Measurements from ENCODE around the gene HELT. TPM values are rescaled to one million over a fixed set of nuclear protein-coding genes. Genes with fewer than 3 reads are reported as not detected.
"Not testable (repeated sequence)": the region's sequence is repeated elsewhere in the genome, so short reads cannot be mapped to it uniquely, and the experiment has no call there.

Gene HELT
- total RNA-seq, result not detected

- Histone ChIP-seq H3K9me3 (ENCODE audit: low read depth, low read length) (no peaks in the 10 kb centered on the region), H3K27me3 (ENCODE audit: insufficient read depth, low read length) (peaks cover 96% of the 10 kb centered on the region), H3K4me1 (ENCODE audit: insufficient read depth, low read length) (no peaks in the 10 kb centered on the region), H3K4me3 (ENCODE audit: low read length) (no peak within 1 kb of the TSS)
Observed at GRCh38 chr4:185017964-185018772, at the start of gene HELT. Gene HELT, plus strand, starts transcription at chr4:185018490. Its CDS starts 439 bp downstream, at chr4:185018929.

- Histone ChIP-seq H3K9me3 (ENCODE audit: low read depth, low read length) (no peaks in the 10 kb centered on the region), H3K4me3 (ENCODE audit: low read length) (no peak overlapping the region), H3K4me1 (ENCODE audit: insufficient read depth, low read length) (peaks cover 7% of the 10 kb centered on the region), H3K27me3 (ENCODE audit: insufficient read depth, low read length) (no peaks in the 10 kb centered on the region)
Observed at GRCh38 chr4:184968784-184969201, 49.5 kb upstream of the HELT start.

GRCh38 chr4:184969610-184970009 is 48.7 kb upstream of the HELT start:
- Histone ChIP-seq H3K27me3 (ENCODE audit: insufficient read depth, low read length) (no peaks in the 10 kb centered on the region), H3K9me3 (ENCODE audit: low read depth, low read length) (no peaks in the 10 kb centered on the region), H3K4me3 (ENCODE audit: low read length) (no peak overlapping the region), H3K4me1 (ENCODE audit: insufficient read depth, low read length) (peaks cover 7% of the 10 kb centered on the region)

GRCh38 chr4:184972991-184973390 is 45.3 kb upstream of the HELT start:
- no peak overlapping the region for H3K4me3 ChIP-seq (ENCODE audit: low read length)
- no peaks in the 10 kb centered on the region for H3K9me3 ChIP-seq (ENCODE audit: low read depth, low read length)
- no peaks in the 10 kb centered on the region for H3K27me3 ChIP-seq (ENCODE audit: insufficient read depth, low read length)
- H3K4me1 ChIP-seq (ENCODE audit: insufficient read depth, low read length), result peaks cover 7% of the 10 kb centered on the region

GRCh38 chr4:184976348-184976747 is 41.9 kb upstream of the HELT start:
- not testable (repeated sequence) for H3K4me1 ChIP-seq (ENCODE audit: insufficient read depth, low read length); H3K4me3 ChIP-seq (ENCODE audit: low read length); H3K27me3 ChIP-seq (ENCODE audit: insufficient read depth, low read length); H3K9me3 ChIP-seq (ENCODE audit: low read depth, low read length)

GRCh38 chr4:184977747-184978146 is 40.5 kb upstream of the HELT start:
- Histone ChIP-seq H3K27me3 (ENCODE audit: insufficient read depth, low read length) (no peaks in the 10 kb centered on the region), H3K9me3 (ENCODE audit: low read depth, low read length) (no peaks in the 10 kb centered on the region), H3K4me1 (ENCODE audit: insufficient read depth, low read length) (peaks cover 5% of the 10 kb centered on the region), H3K4me3 (ENCODE audit: low read length) (no peak overlapping the region)

- no peak overlapping the region for H3K4me3 ChIP-seq (ENCODE audit: low read length)
- no peaks in the 10 kb centered on the region for H3K9me3 ChIP-seq (ENCODE audit: low read depth, low read length)
- H3K4me1 ChIP-seq (ENCODE audit: insufficient read depth, low read length), result peaks cover 5% of the 10 kb centered on the region
- H3K27me3 ChIP-seq (ENCODE audit: insufficient read depth, low read length), result no peaks in the 10 kb centered on the region
Observed at GRCh38 chr4:184978211-184978610, 40.1 kb upstream of the HELT start.

- Histone ChIP-seq H3K9me3 (ENCODE audit: low read depth, low read length) (no peaks in the 10 kb centered on the region), H3K27me3 (ENCODE audit: insufficient read depth, low read length) (no peaks in the 10 kb centered on the region), H3K4me1 (ENCODE audit: insufficient read depth, low read length) (peaks cover 13% of the 10 kb centered on the region), H3K4me3 (ENCODE audit: low read length) (no peak overlapping the region)
Observed at GRCh38 chr4:184979461-184980124, 38.7 kb upstream of the HELT start.

GRCh38 chr4:184980261-184980660 is 38.0 kb upstream of the HELT start:
- Histone ChIP-seq H3K9me3 (ENCODE audit: low read depth, low read length) (no peaks in the 10 kb centered on the region), H3K4me3 (ENCODE audit: low read length) (no peak overlapping the region), H3K27me3 (ENCODE audit: insufficient read depth, low read length) (no peaks in the 10 kb centered on the region), H3K4me1 (ENCODE audit: insufficient read depth, low read length) (peaks cover 13% of the 10 kb centered on the region)

- H3K4me3 ChIP-seq (ENCODE audit: low read length), result no peak overlapping the region
- H3K27me3 ChIP-seq (ENCODE audit: insufficient read depth, low read length), result no peaks in the 10 kb centered on the region
- H3K9me3 ChIP-seq (ENCODE audit: low read depth, low read length), result no peaks in the 10 kb centered on the region
- peaks cover 13% of the 10 kb centered on the region for H3K4me1 ChIP-seq (ENCODE audit: insufficient read depth, low read length)
Observed at GRCh38 chr4:184983672-184984356, 34.5 kb upstream of the HELT start.

- no peaks in the 10 kb centered on the region for H3K9me3 ChIP-seq (ENCODE audit: low read depth, low read length)
- no peak overlapping the region for H3K4me3 ChIP-seq (ENCODE audit: low read length)
- peaks cover 13% of the 10 kb centered on the region for H3K4me1 ChIP-seq (ENCODE audit: insufficient read depth, low read length)
- no peaks in the 10 kb centered on the region for H3K27me3 ChIP-seq (ENCODE audit: insufficient read depth, low read length)
Observed at GRCh38 chr4:184987493-184988031, 30.7 kb upstream of the HELT start.

- H3K4me1 ChIP-seq (ENCODE audit: insufficient read depth, low read length), result peaks cover 6% of the 10 kb centered on the region
- no peak overlapping the region for H3K4me3 ChIP-seq (ENCODE audit: low read length)
- H3K27me3 ChIP-seq (ENCODE audit: insufficient read depth, low read length), result no peaks in the 10 kb centered on the region
- H3K9me3 ChIP-seq (ENCODE audit: low read depth, low read length), result no peaks in the 10 kb centered on the region
Observed at GRCh38 chr4:184988611-184989010, 29.7 kb upstream of the HELT start.

GRCh38 chr4:184989283-184989682 is 29.0 kb upstream of the HELT start:
- not testable (repeated sequence) for H3K4me1 ChIP-seq (ENCODE audit: insufficient read depth, low read length); H3K9me3 ChIP-seq (ENCODE audit: low read depth, low read length)

GRCh38 chr4:184990131-184990530 is 28.2 kb upstream of the HELT start:
- not testable (repeated sequence) for H3K4me1 ChIP-seq (ENCODE audit: insufficient read depth, low read length); H3K9me3 ChIP-seq (ENCODE audit: low read depth, low read length); H3K4me3 ChIP-seq (ENCODE audit: low read length); H3K27me3 ChIP-seq (ENCODE audit: insufficient read depth, low read length)

More at GRCh38 chr4:184989283-184989682, 29.0 kb upstream of the HELT start:
- not testable (repeated sequence) for H3K27me3 ChIP-seq (ENCODE audit: insufficient read depth, low read length); H3K4me3 ChIP-seq (ENCODE audit: low read length)

- Histone ChIP-seq H3K4me3 (ENCODE audit: low read length) (no peak overlapping the region), H3K27me3 (ENCODE audit: insufficient read depth, low read length) (no peaks in the 10 kb centered on the region), H3K9me3 (ENCODE audit: low read depth, low read length) (no peaks in the 10 kb centered on the region), H3K4me1 (ENCODE audit: insufficient read depth, low read length) (peaks cover 8% of the 10 kb centered on the region)
Observed at GRCh38 chr4:184991860-184992259, 26.4 kb upstream of the HELT start.

Measured in mononuclear cell (primary cell).